ENCODE data around the gene SHC4.
A peak's percentile ranks its signal among the peaks of the same experiment; 100 is the strongest.
"Not testable (repeated sequence)": the region's sequence is repeated elsewhere in the genome, so short reads cannot be mapped to it uniquely, and the experiment has no call there.

The SHC4 gene

DNA sequence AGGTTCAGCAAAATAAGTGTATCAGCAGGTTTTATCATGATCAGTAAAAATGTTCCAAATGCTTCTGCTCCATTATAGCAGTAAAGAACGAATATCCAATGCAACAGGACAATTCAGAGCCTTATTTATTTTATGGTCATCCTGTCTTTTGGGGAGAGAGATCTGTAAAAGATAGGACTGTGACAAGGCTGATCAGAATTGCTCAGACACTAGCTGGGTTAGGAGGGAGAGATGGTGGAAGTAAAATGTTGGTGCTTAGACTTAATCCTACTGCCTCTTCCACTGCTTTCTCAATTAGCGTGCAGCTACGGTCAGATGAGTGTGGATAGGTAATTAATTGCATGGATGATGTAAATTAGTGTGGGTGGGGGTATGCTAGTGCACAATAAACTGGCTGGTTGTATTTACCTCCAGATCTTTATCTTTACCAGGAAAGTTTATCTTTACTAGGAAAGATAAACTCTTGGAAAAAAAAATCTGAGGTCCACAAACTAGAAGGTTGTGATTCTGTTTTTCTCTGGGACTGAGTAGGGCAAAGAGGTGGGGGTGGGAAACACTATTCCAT is 83.6 kb downstream of the SHC4 start:
- no peak for DNase-seq (ENCODE audit: low spot score)

DNA sequence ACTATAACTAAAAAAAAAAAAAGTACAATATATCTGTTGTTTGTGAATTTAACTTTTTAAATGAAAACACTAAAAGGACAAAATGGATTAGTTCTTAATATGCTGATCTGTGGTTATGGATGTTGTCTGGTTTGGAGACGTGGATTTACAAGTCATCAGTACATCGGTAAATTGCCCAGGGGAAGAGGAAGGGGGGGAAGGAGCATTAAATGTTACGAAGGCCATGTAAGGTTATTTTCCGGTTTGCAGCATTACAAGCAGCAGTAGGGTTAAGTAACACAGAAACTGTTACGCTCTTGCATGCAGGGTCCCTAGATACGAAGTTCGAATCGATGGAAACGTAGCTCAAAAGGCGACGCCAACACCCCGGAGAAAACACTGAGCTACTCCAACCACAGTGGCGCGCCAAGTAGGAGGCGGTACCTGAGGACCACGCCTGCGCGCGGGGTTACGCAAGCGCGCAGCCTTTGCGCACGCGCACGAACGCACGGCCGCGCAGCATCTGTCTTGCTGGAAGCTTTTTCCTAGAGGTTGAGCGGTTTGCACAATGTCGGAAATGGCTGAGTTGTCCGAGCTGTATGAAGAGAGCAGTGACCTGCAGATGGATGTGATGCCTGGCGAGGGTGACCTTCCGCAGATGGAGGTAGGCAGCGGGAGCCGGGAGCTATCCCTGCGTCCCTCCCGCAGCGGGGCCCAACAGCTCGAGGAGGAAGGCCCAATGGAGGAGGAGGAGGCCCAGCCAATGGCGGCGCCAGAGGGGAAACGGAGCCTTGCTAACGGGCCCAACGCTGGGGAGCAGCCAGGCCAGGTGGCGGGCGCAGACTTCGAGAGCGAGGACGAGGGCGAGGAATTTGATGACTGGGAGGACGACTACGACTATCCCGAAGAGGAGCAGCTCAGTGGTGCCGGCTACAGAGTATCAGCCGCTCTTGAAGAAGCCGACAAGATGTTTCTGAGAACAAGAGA is 85.8 kb downstream of the SHC4 start, which contains the start of gene EID1:
EID1 (plus strand) TSS at position 505 of the 966 bp plus-strand sequence; CDS start at position 548, 43 bp downstream.
- peak; percentile 95 for DNase-seq (ENCODE audit: low spot score)

DNA sequence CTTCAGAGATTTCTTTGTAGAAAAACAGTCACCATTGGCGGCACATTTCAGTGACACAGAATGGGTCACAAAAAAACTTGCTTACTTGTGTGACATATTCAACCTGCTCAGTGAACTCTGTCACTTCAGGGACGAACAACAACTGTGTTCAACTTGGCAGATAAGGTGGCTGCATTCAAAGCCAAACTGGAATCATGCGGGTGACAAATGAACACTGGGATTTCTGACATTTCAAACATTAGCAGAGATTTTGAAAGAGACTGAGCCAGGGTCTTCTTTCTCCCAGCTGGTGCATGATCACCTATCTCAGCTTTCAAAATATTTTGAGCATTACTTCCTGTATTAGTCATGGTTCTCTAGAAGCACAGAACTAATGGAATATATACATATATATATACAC is 87.7 kb downstream of the SHC4 start:
- no peak for DNase-seq (ENCODE audit: low spot score)

DNA sequence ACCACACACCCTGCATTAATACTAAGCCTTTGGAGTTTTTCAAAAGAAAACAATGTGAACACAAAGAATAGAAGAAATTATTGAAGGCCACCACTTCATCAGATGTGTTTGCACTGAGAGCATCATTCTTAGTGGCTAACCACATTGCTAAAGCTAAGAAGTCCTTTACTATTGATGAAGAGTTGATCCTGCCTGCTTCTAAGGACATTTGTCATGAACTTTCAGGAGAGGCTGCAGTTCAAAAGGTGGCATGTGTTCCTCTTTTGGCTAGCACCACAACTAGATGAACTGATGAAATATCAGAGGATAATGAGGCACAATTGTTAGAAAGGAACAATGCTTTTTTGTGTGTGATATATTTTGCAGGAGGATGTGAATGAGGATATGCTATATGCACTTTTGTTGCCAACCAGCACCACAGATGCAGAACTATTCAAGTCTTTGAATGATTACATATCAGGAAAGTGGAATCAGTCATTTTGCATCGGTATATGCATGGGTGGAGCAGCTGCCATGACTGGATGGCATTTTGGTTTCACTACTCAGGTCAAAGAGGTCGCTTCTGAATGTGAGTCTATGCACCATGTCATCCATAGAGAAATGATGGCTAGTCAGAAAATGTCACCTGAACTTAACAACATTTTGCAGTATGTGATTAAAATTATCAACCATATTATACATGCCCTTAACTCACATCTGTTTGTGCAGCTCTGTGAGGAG is 88.3 kb downstream of the SHC4 start:
- peak; percentile 40 for DNase-seq (ENCODE audit: low spot score)

DNA sequence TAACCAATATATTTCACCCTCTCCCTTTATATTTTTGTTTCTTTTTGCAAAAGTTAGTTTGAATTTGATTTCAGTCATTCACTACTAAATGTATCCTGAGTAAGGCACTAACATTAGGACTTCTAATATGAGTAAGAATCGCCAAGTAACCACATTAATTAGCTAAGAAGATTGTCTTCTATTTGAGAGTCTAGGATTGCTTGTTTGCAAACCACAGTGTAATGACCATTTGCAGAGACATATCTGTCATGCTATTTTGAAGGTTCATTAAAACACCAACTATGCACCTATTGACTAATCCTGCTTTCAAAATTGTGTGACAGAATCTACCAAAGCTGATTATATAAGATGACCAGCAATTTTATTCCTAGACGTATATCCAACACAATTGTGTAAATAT is 91.1 kb downstream of the SHC4 start:
- DNase-seq (ENCODE audit: low spot score): no peak

DNA sequence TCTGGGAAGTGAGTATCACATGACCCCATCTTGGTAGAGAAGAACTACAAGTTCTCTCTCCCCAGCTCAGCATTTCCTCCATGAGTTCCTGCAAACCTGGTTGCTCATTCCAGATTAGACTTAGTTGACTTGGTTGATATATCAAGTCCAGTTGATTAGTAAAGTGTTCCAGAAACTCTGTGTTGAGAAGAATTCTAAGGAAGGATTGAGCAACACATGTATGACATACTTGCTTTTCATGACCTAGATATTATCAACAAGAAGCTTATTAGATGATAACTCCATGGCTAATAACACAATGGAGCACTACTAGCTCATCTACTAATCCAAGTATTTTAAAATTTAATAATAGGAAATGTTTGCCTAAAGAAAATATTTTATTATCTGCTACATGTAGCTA is 92.2 kb downstream of the SHC4 start:
- DNase-seq (ENCODE audit: low spot score): no peak

DNA sequence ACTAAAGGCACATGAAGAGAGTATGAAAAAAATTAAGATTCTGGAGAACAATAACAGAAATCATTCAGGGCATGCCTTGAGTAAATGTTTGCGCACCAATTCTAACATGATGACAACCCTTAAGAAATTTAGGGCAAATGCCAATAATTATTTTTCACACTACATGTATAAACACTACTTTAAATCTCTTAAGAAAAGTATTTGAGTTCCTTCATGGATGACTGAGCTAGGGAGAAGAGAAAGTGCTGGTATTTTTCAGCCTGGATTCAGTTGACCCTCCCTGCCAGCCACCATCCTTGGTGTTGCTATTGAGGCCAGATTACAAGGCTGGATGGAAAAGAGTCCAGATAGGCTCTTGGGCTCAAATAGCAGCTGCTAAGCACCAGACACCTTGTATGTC is 93.8 kb downstream of the SHC4 start:
- DNase-seq (ENCODE audit: low spot score): no peak

DNA sequence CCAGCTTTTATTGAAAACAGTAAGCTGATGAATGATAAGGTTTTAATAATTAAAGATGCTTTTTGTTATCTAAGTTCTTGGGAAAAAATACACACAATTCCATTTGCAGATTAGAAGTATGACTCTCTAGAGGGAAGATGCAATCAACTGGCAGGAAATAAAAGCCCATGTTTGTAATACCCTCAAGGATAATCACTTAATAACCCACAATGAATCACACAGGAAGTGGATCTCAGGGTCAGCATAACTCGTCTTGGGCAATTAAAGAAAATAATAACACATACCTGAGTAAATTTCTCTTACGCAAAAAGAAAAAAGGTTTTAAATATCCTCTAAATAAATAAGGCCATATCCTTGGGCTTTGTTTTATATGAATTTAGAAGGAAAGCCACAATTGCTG is 95.2 kb downstream of the SHC4 start:
- no peak for DNase-seq (ENCODE audit: low spot score)

DNA sequence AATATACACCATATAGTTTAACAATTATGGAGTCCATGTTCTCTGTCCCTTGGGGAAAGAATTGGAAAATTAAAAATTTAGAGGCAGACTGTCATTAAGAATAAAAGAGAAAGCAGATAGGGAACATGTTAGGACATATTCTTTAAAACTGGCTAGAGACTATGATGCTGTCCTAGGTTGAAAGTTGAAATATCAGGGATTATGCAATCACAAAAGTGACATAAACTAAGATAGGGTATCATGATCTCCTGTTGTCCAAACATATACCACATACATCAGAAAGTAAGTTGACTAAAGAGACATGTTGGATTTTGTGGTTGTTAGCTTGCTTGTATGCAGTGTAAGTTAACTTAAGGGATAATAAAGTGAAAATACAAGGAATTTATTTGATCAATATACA is 95.7 kb downstream of the SHC4 start:
- DNase-seq (ENCODE audit: low spot score): no peak

DNA sequence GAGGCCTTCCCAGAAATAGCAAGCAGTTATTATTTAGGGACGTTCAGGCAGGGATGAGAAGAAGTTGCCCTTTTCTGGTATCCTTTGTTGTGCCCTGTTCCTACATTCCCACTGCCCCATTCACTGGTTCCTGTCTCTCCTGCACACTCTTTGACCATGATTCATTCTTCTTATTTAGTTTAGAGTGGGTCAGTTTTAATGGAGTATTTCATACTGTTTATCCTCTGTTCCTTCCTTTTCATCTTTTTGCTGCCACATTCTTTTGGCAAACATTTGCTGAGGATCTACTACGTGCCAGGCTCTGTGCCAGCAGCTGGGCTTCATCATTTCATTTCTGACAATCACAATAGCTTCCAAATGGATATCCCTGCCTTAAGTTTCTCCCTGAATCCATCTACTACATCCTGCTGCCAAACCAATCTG is 97.6 kb downstream of the SHC4 start:
- no peak for DNase-seq (ENCODE audit: low spot score)

DNA sequence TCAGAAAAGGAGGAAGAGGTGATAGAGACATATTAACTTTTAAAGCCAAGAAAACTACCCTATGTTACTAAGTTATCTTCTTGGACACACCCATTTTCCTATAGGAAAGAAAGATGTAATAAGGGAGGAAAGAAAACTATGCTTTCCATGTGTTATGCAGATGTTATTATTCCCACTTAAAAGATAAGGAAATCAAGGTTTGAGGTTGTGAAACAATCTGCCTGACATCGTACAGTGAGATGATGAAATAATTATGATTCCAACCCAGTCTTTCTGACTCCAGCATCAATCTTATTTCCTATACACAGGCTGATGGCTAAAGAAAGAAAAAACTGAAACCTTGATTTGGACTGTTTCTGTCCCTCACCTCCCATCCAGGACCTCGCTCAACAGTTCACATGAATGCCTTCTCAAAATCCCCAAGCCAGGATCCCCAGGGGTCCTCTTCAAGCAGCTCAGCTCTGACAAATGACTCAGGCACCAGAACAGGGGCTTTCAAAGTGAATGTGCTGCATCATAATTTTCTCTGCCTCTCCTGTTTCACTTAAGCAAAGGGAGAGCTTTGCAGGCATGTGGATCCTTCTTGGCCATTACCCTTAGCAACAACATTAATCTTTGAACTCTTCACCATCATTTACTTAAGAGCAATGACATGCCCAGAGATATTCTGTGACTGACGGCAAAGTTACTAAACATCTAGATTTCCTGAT is 98.2 kb downstream of the SHC4 start:
- DNase-seq (ENCODE audit: low spot score): no peak

DNA sequence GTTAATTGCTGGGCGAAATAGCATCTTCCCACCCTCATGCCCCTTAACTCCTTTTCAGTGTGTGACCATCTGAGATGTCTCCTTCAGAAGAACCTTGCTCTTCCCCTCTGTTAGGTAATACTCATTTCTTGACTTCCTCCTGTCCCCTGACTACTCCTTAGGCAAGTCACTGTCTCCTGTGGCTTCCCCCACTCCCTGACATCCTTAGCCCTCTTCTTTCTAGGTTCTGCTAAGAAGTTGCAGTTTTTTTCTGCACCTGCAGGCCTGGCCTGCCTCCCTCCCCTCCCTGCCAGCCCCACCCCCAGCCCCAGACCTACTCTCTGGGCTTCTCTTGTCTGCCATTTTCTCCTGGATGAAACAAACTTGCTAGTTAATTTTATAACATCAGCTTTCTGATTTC is 101.0 kb downstream of the SHC4 start:
- DNase-seq (ENCODE audit: low spot score): peak; percentile 53

DNA sequence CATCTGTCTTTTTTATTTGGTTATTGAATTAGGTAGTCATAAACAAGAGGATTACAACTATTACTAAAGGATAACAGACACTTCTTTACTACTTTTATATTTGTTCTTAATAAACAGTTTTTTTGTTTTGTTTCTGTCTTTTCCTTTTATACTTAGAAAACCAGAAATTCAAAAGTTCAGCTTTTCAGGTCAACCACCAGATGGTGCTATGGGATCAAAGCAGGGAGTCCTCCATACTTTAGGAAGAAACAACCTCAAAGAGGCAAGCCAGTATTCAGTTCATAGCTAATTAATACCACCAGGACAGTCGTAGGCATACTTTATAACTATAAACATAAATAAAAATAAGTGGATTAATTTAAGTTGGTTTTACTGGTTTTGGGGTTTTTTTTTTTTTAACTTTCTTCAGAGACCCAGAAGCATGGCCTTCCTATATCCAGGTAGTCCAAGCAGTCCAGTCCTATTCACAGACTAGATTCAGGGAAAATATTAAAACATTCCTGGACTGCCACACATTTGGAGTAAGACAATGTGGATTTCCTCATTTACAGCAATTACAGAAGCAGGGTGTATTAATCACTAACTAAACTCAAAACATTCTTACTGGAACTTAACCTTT is 101.8 kb downstream of the SHC4 start:
- DNase-seq (ENCODE audit: low spot score): peak; percentile 70

DNA sequence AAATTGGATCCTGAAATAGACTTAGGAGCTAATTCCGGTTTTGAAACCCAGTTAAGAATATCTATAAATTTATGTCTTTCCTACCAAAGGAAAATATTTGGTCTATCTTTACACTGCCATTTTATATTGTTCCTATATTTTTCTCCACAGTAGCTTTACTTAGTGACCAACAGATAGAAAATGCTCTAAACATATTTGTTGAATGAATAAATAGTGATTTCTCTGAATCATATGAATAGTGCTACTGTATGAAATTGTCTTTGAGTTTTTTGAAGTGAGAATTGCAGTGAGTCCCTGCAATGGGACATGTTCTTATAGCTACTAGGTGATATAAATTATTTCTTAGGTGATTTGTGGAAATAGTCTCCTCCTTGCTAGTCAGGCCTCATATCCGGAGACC is 104.3 kb downstream of the SHC4 start:
- DNase-seq (ENCODE audit: low spot score): no peak

DNA sequence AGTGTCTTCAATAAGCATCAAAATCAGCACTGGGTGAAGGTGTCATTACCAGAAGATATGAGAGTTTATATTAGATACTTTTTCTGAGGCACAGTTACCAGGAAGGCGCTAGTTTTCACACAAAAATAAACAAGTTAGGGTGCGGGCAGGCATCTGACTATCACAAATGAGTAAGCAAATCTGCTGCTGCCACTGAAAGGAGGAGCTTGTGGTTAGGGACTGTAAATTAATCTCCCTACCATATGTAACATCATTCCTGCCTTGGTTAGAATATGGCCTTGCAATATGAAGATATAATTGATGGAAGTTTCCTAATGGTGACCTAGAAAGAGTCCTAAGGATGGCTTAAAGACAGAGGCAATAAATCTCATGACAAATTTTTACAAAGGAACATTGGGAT is 105.3 kb downstream of the SHC4 start:
- DNase-seq (ENCODE audit: low spot score): peak; percentile 49

DNA sequence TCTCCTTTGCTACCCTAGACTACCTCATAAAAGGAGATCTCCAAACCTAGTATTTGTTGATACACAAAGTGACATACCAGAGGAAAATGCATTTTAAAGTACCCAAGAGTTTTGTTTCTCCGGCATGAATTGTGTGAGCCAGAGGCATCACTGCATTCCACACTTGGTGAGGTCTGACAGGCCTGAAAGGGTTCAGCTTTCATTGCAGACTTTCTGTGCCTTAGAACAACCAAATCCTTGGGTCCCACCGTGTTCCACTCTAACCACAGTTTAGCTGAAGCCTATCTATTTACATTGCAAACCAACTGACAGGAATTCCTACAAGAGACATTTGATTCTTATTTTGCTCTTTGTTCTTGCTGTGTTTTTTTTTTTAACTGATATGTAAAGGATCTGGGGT is 106.8 kb downstream of the SHC4 start:
- no peak for DNase-seq (ENCODE audit: low spot score)

DNA sequence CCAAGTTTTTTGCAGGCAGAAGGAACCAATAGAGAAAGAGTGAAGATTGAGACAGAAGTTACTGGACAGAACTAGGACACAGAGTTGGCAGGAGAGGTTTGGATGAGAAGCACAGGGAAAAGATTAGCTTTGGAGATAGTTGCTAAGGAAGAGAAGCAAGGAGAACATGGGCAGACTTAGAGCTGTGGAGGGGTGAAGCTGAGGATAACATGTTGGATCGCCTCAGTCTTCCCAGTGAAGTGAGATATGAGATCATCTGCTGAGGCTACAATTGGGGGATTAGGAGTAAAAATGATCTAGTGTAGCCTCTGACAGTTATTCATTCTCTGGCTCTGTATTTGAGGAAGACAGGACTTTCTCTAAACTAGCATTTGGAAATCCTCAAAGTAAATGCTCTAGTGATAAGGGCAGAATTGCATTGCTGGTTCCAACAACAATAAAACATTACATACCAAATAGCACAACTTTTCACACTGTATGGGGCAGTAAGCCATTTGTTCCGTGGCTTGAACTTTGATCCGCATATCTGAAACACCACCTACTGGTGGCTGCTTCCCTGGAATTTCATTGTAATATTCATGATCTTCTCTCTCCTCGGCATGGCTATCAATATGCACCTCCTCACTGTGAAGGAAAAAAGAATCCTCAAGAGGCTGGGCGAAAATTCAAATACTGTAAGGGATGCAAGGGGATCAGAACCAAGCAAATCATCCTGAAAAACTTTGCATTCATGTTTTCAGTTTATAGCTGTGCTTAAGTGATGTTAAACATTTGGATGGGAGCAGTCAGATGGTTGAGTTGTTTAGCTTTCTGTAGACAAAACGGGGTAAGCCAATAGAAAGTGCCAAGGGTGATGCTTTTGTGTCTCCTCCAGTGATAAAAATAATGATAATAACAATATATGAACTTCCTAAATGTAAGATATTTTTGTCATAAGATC is 107.9 kb downstream of the SHC4 start:
- no peak for DNase-seq (ENCODE audit: low spot score)

DNA sequence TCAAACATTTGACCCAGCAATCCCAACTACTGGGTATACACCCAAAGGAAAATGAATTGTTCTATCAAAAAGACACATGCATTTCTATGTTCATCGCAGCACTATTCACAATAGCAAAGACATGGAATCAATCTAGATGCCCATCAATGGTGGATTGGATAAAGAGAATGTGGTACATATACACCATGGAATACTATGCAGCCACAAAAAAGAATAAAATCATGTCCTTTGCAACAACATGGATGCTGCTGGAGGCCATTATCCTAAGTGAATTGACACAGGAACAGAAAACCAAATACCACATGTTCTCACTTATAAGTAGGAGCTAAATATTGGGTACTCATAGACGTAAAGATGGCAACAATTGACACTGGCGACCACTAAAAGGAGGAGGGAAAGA is 109.3 kb downstream of the SHC4 start:
- not testable (repeated sequence) for DNase-seq (ENCODE audit: low spot score)

DNA sequence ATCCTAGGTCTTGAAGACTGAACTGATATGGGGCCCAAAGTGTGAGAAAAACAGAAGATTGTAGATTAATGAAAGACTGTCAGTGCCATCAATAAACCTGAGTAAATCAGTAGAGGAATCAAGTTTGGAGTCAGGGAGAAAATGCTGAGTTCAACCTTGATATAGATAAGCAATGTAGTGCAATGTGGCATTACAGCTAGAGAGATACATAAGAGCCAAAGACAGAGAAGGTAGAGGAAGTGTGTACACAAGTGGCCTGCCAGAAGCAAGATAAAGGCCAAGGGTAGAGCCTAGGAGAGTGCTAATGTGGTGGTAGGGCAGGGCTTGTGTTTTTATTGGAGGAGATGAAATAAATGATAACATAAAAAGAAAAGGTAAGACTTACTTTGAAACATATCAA is 111.8 kb downstream of the SHC4 start:
- no peak for DNase-seq (ENCODE audit: low spot score)

DNA sequence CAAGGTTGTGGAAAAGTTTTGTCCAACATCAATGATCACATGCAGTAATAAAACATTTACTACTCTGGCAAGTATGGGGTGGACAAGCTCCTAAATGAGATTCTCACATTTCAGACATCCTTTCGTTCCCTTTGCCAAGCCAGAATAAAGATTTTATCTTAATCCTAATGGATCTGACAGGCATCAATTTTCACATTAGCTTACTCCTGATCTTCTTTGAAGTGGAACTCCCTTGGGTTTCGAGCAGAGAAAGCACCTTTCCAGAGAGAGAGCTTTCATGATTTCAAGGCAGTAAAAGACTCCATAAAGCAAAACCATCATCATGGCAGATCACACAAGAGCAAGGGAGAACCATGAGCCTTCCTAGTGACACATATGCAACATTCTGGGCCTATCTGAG is 113.1 kb downstream of the SHC4 start:
- DNase-seq (ENCODE audit: low spot score): no peak

DNA sequence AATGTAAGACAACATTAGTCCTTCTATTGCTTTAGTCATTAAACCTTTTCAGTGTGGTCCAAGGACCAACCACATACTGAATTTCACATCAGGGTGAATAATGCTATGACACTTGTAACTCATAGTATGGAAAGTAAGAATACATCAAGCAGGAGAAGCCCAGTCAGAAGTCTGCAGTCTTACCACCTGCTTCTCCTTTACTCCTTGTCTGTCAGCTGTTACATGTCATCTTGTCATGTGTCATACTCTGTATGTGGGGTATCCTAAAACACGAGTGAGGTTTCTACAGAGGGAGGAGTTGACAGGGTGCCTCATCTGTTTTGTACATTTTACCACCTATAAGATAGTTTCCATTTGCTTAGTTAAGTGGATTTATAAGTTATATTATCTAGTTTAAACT is 118.6 kb downstream of the SHC4 start:
- DNase-seq (ENCODE audit: low spot score): no peak

All from activated CD4-positive, alpha-beta T cell treated with anti-CD3 and anti-CD28 coated beads, Interleukin-2, Interleukin-4, amounts not matched to agents 100 ng/mL and 50 ng/mL, durations not matched to agents 16 hours and 8 hours (primary cell).